IMR-90 (cell line): ENCODE measurements around the gene RBM39. TPM values are rescaled to one million over a fixed set of nuclear protein-coding genes. Genes with fewer than 3 reads are reported as not detected.

ENCODE experiments used
- ATAC-seq: fragments of 200-7000 bp; cut with Tn5 transposase; 2 replicates; pipeline ENCODE4 v1.9.1; 2020; ENCODE audit warnings: low read depth, mild to moderate bottlenecking, moderate library complexity
- BruUV-seq: library from RNA; stranded (reverse); fragments of 400-500 nt; replicated peaks from 2 replicates; lab custom pipeline; 2021; lab: Mats Ljungman, UMichigan
- CTCF ChIA-PET: fragments of 300-600 bp; formaldehyde crosslinking; extraction: SDS; loops from one replicate; lab custom pipeline; 2021; ENCODE audit warnings: antibody characterized with exemption; lab: Yijun Ruan, JAX
- POLR2A ChIA-PET: fragments of 300-600 bp; sonication (Branson Sonifier 250); formaldehyde crosslinking; loops from one replicate; lab custom pipeline; 2022; ENCODE audit warnings: antibody characterized with exemption; ENCODE audit not compliant: unreplicated experiment; lab: Charles Lee
- DNase-seq: peaks from one replicate; pipeline ENCODE4 v3.0.0; 2013
- H2AFZ ChIP-seq: replicated peaks from 2 replicates; pipeline ENCODE3; 2013; ENCODE audit warnings: low read length, mild to moderate bottlenecking; ENCODE audit not compliant: poor library complexity
- H2AK5ac ChIP-seq: 2 replicates; pipeline ENCODE4 v1.6.1; 2013; ENCODE audit warnings: low read depth, low read length, inconsistent platforms
- H2AK9ac ChIP-seq: replicated peaks from 2 replicates; pipeline ENCODE3; 2013; ENCODE audit warnings: mild to moderate bottlenecking, low read depth, low read length, moderate library complexity; ENCODE audit not compliant: poor library complexity
- H2BK120ac ChIP-seq: 2 replicates; pipeline ENCODE4 v1.6.1; 2013; ENCODE audit warnings: low read depth, low read length, inconsistent platforms
- H2BK15ac ChIP-seq: 3 replicates; pipeline ENCODE4 v1.6.1; 2013; ENCODE audit warnings: low read depth, low read length, inconsistent platforms
- H2BK20ac ChIP-seq: 2 replicates; pipeline ENCODE4 v1.6.1; 2013; ENCODE audit warnings: low read depth, mild to moderate bottlenecking, inconsistent platforms, low read length, moderate library complexity
- H2BK5ac ChIP-seq: 2 replicates; pipeline ENCODE4 v1.6.1; 2013; ENCODE audit warnings: mild to moderate bottlenecking, low read depth, low read length, inconsistent platforms; ENCODE audit not compliant: poor library complexity, severe bottlenecking
- H3K14ac ChIP-seq: replicated peaks from 2 replicates; pipeline ENCODE4 v1.6.1; 2013; ENCODE audit warnings: low read depth, low read length, inconsistent platforms
- H3K18ac ChIP-seq: 2 replicates; pipeline ENCODE4 v1.6.1; 2013; ENCODE audit warnings: low read depth, low read length, control low read depth
- H3K23ac ChIP-seq: 2 replicates; pipeline ENCODE4 v1.6.1; 2013; ENCODE audit warnings: low read depth, low read length, inconsistent platforms
- H3K27ac ChIP-seq: 2 replicates; pipeline ENCODE4 v1.5.1; 2013; ENCODE audit warnings: mild to moderate bottlenecking, control low read depth, low read length; ENCODE audit not compliant: insufficient read depth
- H3K27me3 ChIP-seq: 2 replicates; pipeline ENCODE4 v1.6.1; 2013; ENCODE audit warnings: low read length; ENCODE audit not compliant: control insufficient read depth, insufficient read depth
- H3K36me3 ChIP-seq: 2 replicates; pipeline ENCODE4 v1.6.1; 2013; ENCODE audit warnings: low read length, mixed read lengths; ENCODE audit not compliant: control insufficient read depth, insufficient read depth
- H3K4ac ChIP-seq: 2 replicates; pipeline ENCODE4 v1.6.1; 2013; ENCODE audit warnings: low read depth, low read length, inconsistent platforms
- H3K4me1 ChIP-seq: 2 replicates; pipeline ENCODE4 v1.6.1; 2013; ENCODE audit warnings: low read length, mixed read lengths; ENCODE audit not compliant: control insufficient read depth, insufficient read depth
- H3K4me2 ChIP-seq: 2 replicates; pipeline ENCODE4 v1.6.1; 2013; ENCODE audit warnings: low read depth, mild to moderate bottlenecking, control low read depth, low read length, moderate library complexity
- H3K4me3 ChIP-seq: 2 replicates; pipeline ENCODE4 v1.5.1; 2013; ENCODE audit warnings: low read depth, mild to moderate bottlenecking, control low read depth, low read length, moderate library complexity; ENCODE audit not compliant: insufficient read depth
- H3K56ac ChIP-seq: 2 replicates; pipeline ENCODE4 v1.6.1; 2013; ENCODE audit warnings: low read length, inconsistent platforms; ENCODE audit not compliant: insufficient read depth; ENCODE audit errors: extremely low read depth
- H3K79me1 ChIP-seq, 2 experiments: 2 replicates each; pipeline ENCODE4 v1.6.1; 2013; ENCODE audit warnings: low read length in 2 of 2, inconsistent platforms in 1 of 2, low read depth in 1 of 2
- H3K9ac ChIP-seq: 2 replicates; pipeline ENCODE4 v1.6.1; 2013; ENCODE audit warnings: low read depth, low read length, control low read depth
- H3K9me1 ChIP-seq: 2 replicates; pipeline ENCODE4 v1.6.1; 2013; ENCODE audit warnings: low read length, inconsistent platforms; ENCODE audit not compliant: insufficient read depth
- H3K9me3 ChIP-seq: 2 replicates; pipeline ENCODE4 v1.6.1; 2013; ENCODE audit warnings: low read length; ENCODE audit not compliant: control insufficient read depth, insufficient read depth
- H4K20me1 ChIP-seq: 2 replicates; pipeline ENCODE4 v1.6.1; 2013; ENCODE audit warnings: low read length, inconsistent platforms; ENCODE audit not compliant: insufficient read depth
- H4K5ac ChIP-seq: 2 replicates; pipeline ENCODE4 v1.6.1; 2013; ENCODE audit warnings: mild to moderate bottlenecking, low read depth, low read length, control low read depth
- H4K8ac ChIP-seq, 2 experiments: 2 replicates each; pipeline ENCODE4 v1.6.1; 2013; ENCODE audit warnings: low read depth in 2 of 2, low read length in 2 of 2, control low read depth in 1 of 2, inconsistent platforms in 1 of 2
- H4K91ac ChIP-seq: 2 replicates; pipeline ENCODE4 v1.6.1; 2013; ENCODE audit warnings: low read depth, low read length, inconsistent platforms; ENCODE audit not compliant: insufficient read depth
- FOS ChIP-seq: fragments of 150-350 bp; IDR thresholded peaks from 2 replicates; pipeline ENCODE4 v1.6.1; 2016; ENCODE audit warnings: low read depth, low read length
- MAFK ChIP-seq: IDR thresholded peaks from 2 replicates; pipeline ENCODE4 v1.6.1; 2012; ENCODE audit warnings: low read depth, low read length, improper control_type of control experiment
- NFE2L2 ChIP-seq: fragments of 150-350 bp; IDR thresholded peaks from 2 replicates; pipeline ENCODE4 v1.6.1; 2016; ENCODE audit warnings: low read depth, mild to moderate bottlenecking, low read length
- RCOR1 ChIP-seq: IDR thresholded peaks from 2 replicates; pipeline ENCODE4 v1.6.1; 2012; ENCODE audit warnings: mild to moderate bottlenecking, low read length, improper control_type of control experiment; ENCODE audit not compliant: insufficient replicate concordance
- SMC3 ChIP-seq: fragments of 150-350 bp; IDR thresholded peaks from 2 replicates; pipeline ENCODE4 v1.6.1; 2016; ENCODE audit warnings: low read depth, mild to moderate bottlenecking, antibody characterized with exemption, low read length, moderate library complexity
- WGBS, 2 experiments: methylation state at CpG; one replicate each; pipeline versions ENCODE4 v1.1.5 to v1.1.7; 2013; ENCODE audit warnings: missing lambda C conversion rate in 2 of 2; ENCODE audit not compliant: insufficient read length in 1 of 2; ENCODE audit errors: extremely low coverage in 2 of 2; 5-methylcytosine and 5-hydroxymethylcytosine counted together
- dilution Hi-C: fragments of 300-500 bp; cut with HindIII; formaldehyde crosslinking; loops from one replicate; pipeline ENCODE4 v1.14.3; 2018; ENCODE audit warnings: low sequenced_read_pairs; ENCODE audit not compliant: unreplicated experiment
- in situ Hi-C: fragments of 300-500 bp; cut with MboI; formaldehyde crosslinking; loops from 3 replicates; pipeline ENCODE4 v1.14.3; 2019; ENCODE audit warnings: low sequenced_read_pairs, inconsistent platforms, mixed read lengths
- intact Hi-C: fragments of 100-400 bp; cut with micrococcal nuclease; formaldehyde crosslinking; loops from 2 replicates; pipeline ENCODE4 v1.10.0; 2022
- polyA plus RNA-seq, 3 experiments: library from polyadenylated mRNA; depleted of rRNA; stranded (reverse); fragments of >200 nt; gene quantifications; 2 replicates each; pipeline ENCODE4 v1.2.3, GENCODE V29; 2012; ENCODE audit warnings: low replicate concordance in 1 of 3
- total RNA-seq: library from RNA; depleted of rRNA; stranded (reverse); fragments of >200 nt; gene quantifications from 2 replicates; pipeline ENCODE4 v1.2.3, GENCODE V29; 2012

The RBM39 gene
- total and polyA plus RNA-seq, 2 of the 4 experiments (the other 2 are of a cell fraction): 106 to 166 TPM

DNA sequence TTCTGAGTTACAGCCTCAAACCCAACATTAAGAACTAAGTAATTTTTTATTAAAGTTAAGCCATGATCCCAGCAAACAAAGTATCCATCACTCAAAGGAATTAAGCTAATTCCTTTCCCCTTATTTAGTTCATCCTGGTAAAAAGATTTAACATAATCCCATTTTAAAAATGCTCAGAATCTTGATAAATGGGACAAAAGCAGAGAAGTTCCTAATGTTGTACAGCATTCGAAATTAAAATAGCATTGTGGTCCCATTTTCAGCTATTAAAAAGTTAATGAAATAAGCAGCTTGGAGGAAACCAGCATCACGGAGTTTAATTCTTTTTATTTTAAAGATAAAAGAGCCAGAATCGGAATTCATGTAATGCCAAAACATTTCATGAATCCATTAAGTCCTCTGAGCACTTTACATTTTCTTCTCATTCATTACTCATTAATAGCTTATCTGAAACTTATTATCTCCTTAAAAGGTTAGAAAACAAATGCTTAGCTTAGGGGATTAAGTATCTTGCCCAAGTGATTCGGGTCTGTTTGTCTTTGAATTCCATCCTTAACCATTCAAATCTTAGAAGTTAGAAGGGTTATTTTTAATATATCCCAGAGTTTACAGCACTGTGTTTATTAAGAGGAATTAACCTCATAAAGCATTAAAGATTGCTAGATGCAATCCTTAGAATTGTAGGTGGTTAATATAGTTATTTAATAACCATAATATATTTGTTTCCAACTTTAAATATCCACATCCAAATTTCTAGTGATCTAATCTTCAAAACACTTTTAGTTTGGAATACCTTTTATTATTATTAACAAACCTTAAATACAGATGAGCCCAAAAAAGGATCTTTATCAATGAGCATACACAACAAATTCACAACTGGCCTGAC, 11.2 kb downstream of the RBM39 start:
- Histone ChIP-seq H3K18ac (no peak overlapping the region), H4K5ac (no peak overlapping the region), H3K79me1 (peaks cover 0 to 36% of the 10 kb centered on the region in 2 experiments; a peak in 3 of 4 replicates), H3K14ac (no peak overlapping the region), H3K4me1 (0 out of 2 replicates have a peak, but pooled peaks cover 1% of the 10 kb centered on the region), H2BK15ac (no peak overlapping the region), H3K9ac (no peak overlapping the region; the same call in 1 of the 2 replicates), H3K4me3 (no peak overlapping the region), H2AK9ac (no peak overlapping the region), H2BK120ac (no peak overlapping the region), H4K20me1 (peaks cover 96% of the 10 kb centered on the region), H3K36me3 (peaks cover 71% of the 10 kb centered on the region), H2BK5ac (no peak overlapping the region), H3K27me3 (no peaks in the 10 kb centered on the region), H3K4ac (no peak overlapping the region), H2AK5ac (no peak overlapping the region), H4K8ac (no peak overlapping the region), H3K56ac (no peak overlapping the region), H3K4me2 (no peak overlapping the region), H4K91ac (no peak overlapping the region), H3K27ac (no peak overlapping the region), H2AFZ (no peak overlapping the region), H3K9me3 (no peaks in the 10 kb centered on the region), H3K23ac (no peak overlapping the region), H3K9me1 (no peaks in the 10 kb centered on the region; the same call in 1 of the 2 replicates), H2BK20ac (no peak overlapping the region)
- TF ChIP-seq MAFK (no peak), NFE2L2 (no peak), SMC3 (no peak), RCOR1 (no peak), FOS (no peak)
- CTCF ChIA-PET: interaction anchor here (0.5 to 1.1 kb wide), 2 partner anchors 126 to 154 kb away, joined by 3 read pairs; no protein-coding TSS in a partner anchor
- BruUV-seq: no TSS peak
- no peak for DNase-seq
- dilution Hi-C loops: no loop called here
- POLR2A ChIA-PET: interaction anchor here (1.0 kb wide), 1 partner anchor 9 kb away, joined by 3 read pairs; no protein-coding TSS in a partner anchor
- in situ Hi-C loops: no loop called here
- intact Hi-C loops: no loop called here
- no CpG with 5 or more reads among the region's 4 CpGs for WGBS, 2 experiments
- ATAC-seq: no peak
